ENCODE results near the gene KATNA1. TPM values are rescaled to one million over a fixed set of nuclear protein-coding genes. Genes with fewer than 3 reads are reported as not detected.

The KATNA1 gene
- total and polyA plus RNA-seq, 2 experiments from 2014 or later, result 19.1 to 21.4 TPM

- no peak for TF ChIP-seq EZH2phosphoT487 (IDR thresholded peaks at IDR 0.05; ENCODE audit: unreplicated experiment)
Observed at GRCh38 chr6:149648148-149649145, at the start of gene KATNA1 (continued).

- H3K27me3 ChIP-seq (ENCODE audit: insufficient read depth), result no peaks in the 10 kb centered on the region
- no peak overlapping the region for H3K27ac ChIP-seq (ENCODE audit: low read depth)
- H3K9me2 ChIP-seq (ENCODE audit: insufficient read depth), result no peaks in the 10 kb centered on the region
- H3K4me1 ChIP-seq (ENCODE audit: insufficient read depth), result peaks cover 21% of the 10 kb centered on the region
- H3F3A ChIP-seq (replicated peaks; ENCODE audit: low read depth), result 0 out of 2 replicates have a peak, but pooled peaks cover under 1% of the 10 kb centered on the region
- Mint-ChIP-seq H3K27me3 (ENCODE audit: insufficient read depth, low read depth, poor library complexity) (peaks cover 1% of the 10 kb centered on the region), H3K9me3 (no peaks in the 10 kb centered on the region), H3K27ac (no peak overlapping the region), H3K4me3 (no peak overlapping the region), H3K4me1 (peaks cover 14% of the 10 kb centered on the region), H3K36me3 (ENCODE audit: low read depth) (peaks cover 12% of the 10 kb centered on the region; the same call in 2 of the 3 replicates)
- no peaks in the 10 kb centered on the region for H3K36me3 ChIP-seq (ENCODE audit: insufficient read depth)
- DNase-seq (ENCODE audit: low spot score) (no peak), ATAC-seq (no peak)
- peaks cover 85% of the 10 kb centered on the region for H3K79me2 ChIP-seq (replicated peaks; ENCODE audit: insufficient read depth)
- H2AFZ ChIP-seq, result no peak overlapping the region
- H3K4me2 ChIP-seq, result no peak overlapping the region
- H4K20me1 ChIP-seq (replicated peaks; ENCODE audit: insufficient read depth), result peaks cover 4% of the 10 kb centered on the region; the same call in 1 of the 2 replicates
- no peak overlapping the region for H3K4me3 ChIP-seq
- TF ChIP-seq ZNF114 (CRISPR knock-in tag; IDR thresholded peaks at IDR 0.05), result no peak
- TF ChIP-seq CTCF (conservative IDR thresholded peaks at IDR 0.05; ENCODE audit: low read depth in 2 of 2), result no peak
- TF ChIP-seq EZH2 (IDR thresholded peaks at IDR 0.05; ENCODE audit: low read depth, unreplicated experiment), result no peak
- TF ChIP-seq REST (IDR thresholded peaks at IDR 0.05; ENCODE audit: unreplicated experiment), result no peak
- no peak for TF ChIP-seq NANOG (IDR thresholded peaks at IDR 0.05; ENCODE audit: borderline replicate concordance)
- TF ChIP-seq ETS1 (IDR thresholded peaks at IDR 0.05), result no peak
- no peak for TF ChIP-seq EZH2phosphoT487 (IDR thresholded peaks at IDR 0.05; ENCODE audit: unreplicated experiment)
- no peak for TF ChIP-seq STAT1 (IDR thresholded peaks at IDR 0.05; ENCODE audit: unreplicated experiment)
- no peak for TF ChIP-seq ZNF331 (CRISPR knock-in tag; IDR thresholded peaks at IDR 0.05; ENCODE audit: low read depth)
- no peak for TF ChIP-seq POLR2AphosphoS5 (IDR thresholded peaks at IDR 0.05; ENCODE audit: low read depth)
- no peak for TF ChIP-seq CREB1 (CRISPR knock-in tag; IDR thresholded peaks at IDR 0.05; ENCODE audit: low read depth)
Observed at GRCh38 chr6:149698175-149698574, 49.7 kb upstream of the KATNA1 start.
